Measurements from ENCODE around the gene PYDC1.
"Not testable (repeated sequence)": the region's sequence is repeated elsewhere in the genome, so short reads cannot be mapped to it uniquely, and the experiment has no call there.

Gene PYDC1

DNA sequence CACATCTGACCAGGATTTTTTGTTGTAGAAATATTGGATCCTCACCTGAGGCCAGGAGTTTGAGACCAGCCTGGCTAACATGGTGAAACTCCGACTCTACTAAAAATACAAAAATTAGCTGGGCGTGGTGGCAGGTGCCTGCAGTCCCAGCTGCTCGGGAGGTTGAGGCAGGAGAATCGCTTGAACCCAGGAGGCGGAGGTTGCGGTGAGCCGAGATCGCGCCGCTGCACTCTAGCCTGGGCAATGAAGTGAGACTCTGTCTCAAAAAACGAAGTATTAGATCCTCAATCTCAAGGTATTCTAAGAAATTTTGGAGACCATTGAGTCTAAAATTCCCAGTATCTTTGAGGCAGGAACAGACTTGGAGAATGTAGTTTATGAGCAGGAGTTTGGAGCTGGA, 21.1 kb downstream of the PYDC1 start:
- not testable (repeated sequence) for FAIRE-seq

DNA sequence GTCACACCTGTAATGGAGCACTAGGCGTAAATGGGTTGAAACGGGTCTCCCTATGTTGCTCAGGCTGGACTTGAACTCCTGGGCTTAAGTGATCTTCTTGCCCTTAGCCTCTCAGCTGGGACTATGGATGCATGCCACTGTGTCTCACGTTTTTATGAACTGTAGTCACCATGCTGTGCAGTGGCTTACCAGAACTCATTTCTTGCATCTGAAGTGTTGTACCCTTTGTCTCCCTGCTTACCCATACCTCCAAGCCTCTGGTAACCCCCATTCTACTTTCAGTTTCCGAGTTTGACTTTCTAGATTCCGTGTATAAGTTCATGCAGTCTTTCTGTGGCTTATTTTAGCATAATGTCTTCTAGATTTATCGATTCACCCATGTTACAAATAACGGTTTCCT, 22.0 kb downstream of the PYDC1 start:
- FAIRE-seq = no peak

DNA sequence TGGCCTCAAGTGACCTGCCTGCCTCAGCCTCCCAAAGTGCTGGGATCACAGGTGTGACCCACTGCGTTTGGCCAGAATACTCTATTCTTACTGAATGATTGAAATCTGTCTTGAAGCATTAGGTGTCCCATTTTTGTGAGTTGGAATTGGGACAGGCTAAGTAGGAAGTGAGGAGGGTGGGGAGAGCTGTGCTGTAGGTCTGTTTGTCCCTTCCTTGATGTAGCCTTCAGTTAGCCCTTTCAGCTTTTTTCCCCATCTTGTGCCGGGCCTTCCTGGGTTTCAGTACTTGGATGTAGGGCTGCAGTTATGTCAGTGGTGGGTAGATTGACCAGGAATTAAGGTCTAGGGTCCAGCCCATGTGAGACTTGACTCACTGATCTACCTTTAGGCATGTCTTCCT, 23.1 kb downstream of the PYDC1 start:
- FAIRE-seq = no peak

DNA sequence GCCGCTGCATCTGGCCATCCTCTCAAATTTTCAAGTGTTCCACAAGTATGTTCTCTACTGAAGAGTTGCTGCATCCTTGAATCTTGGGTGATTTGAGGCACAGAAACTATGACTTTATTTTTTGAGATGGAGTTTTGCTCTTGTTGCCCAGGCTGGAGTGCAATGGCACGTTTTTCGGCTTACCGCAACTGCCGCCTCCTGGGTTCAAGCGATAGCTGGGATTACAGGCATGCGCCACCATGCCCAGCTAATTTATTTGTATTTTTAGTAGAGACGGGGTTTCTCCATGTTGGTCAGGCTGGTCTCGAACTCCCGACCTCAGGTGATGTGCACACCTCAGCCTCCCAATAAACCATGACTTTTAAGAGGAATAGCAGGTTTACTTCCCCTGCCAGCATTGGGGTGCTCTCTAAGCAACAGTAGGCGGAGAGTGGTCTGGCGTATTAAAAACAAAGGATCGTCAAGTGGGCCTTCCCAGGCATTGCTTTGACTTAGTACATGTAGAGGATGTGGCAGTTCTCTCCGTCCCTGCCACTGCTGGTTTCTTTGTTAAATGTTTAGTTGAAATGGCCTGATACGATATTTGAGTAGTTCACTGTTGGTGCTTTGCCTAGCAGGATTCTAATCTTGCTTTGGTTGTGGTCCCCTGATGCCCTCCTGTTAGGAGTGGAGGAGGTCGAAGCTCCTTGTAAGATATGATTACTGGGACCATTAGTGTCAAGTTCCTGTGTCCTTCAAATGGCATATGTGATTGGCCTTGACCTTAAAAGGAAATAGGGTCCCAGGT, 23.9 kb downstream of the PYDC1 start:
- FAIRE-seq = no peak

DNA sequence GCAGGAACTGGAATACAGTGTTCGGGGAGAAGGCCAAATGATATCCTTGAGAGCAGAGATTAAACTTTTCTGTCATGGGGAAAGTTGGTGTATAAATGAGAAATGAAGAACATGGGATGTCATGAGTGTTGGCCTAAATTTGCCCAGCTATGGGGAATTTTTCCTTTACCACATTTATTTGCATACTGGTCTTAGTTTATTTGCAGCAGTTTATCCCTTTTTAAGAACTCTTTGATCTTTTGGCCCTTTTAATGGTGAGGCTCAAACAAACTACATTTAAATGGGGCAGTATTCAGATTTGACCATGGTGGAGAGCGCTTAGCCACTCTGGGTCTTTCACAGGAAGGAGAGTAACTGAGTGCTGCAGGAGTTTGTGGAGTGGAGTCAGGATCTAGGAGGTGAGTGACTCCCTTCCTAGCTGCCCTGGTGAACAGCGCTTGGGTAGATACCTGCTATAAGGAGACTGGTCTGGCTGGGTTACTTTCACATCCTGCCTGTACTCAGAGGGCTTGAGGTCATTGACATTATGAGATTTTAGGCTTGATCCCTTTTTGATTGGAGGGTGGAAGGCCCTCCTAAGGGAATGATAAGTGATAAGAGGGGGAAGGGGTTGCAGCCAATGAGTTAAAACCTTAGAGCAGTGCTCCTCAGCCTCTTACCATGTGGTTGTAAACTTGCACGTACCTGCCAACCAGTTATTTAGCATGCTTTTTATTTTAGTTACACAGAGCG, 25.1 kb downstream of the PYDC1 start:
- no peak for FAIRE-seq

DNA sequence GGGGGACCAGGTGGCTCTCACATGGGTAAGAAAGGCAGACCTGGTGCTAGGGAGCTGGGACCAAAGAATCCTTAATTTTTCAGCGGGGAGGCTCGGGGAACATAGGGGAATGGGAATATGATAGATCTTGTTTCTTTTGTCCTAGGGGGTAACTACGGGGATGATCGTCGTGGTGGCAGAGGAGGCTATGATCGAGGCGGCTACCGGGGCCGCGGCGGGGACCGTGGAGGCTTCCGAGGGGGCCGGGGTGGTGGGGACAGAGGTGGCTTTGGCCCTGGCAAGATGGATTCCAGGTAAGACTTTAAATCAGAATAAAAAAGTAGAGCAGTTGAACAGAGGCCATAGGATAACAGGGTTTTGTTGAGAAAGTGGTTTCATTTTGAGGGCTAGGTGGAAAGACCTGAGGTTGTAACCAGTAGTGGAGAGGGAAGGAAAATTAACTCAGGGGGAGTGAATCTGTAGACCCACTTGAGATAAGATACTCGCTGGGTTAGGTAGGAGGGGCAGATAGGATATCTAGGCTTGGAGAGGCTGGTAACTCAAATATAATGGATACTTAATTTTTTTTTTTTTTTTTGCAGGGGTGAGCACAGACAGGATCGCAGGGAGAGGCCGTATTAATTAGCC, 26.0 kb downstream of the PYDC1 start:
- no peak for FAIRE-seq

DNA sequence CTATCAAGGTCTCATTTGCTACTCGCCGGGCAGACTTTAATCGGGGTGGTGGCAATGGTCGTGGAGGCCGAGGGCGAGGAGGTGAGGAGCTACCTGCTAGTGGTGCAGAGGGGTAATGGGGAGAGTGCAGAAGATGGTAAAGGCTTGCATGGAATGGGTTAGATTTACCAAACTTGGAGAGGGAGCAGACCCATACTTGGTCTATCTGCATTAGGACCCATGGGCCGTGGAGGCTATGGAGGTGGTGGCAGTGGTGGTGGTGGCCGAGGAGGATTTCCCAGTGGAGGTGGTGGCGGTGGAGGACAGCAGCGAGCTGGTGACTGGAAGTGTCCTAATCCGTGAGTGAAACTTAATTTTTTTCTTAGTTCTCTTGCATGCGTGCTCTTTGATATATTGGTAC, 26.9 kb downstream of the PYDC1 start:
- no peak for FAIRE-seq

DNA sequence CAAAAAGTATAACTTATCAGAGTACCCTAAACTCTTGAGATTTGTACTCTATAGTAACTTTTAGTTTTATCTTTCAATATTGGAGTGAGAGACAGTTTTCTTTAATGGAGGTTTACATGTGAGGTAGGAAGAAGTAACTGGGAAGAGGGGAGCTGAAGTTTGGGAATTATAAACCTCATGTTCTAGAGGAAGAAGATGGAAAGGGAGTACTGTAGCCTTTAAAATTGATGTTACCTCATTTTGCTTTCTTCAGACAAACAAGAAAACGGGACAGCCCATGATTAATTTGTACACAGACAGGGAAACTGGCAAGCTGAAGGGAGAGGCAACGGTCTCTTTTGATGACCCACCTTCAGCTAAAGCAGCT, 27.5 kb downstream of the PYDC1 start:
- FAIRE-seq = no peak

DNA sequence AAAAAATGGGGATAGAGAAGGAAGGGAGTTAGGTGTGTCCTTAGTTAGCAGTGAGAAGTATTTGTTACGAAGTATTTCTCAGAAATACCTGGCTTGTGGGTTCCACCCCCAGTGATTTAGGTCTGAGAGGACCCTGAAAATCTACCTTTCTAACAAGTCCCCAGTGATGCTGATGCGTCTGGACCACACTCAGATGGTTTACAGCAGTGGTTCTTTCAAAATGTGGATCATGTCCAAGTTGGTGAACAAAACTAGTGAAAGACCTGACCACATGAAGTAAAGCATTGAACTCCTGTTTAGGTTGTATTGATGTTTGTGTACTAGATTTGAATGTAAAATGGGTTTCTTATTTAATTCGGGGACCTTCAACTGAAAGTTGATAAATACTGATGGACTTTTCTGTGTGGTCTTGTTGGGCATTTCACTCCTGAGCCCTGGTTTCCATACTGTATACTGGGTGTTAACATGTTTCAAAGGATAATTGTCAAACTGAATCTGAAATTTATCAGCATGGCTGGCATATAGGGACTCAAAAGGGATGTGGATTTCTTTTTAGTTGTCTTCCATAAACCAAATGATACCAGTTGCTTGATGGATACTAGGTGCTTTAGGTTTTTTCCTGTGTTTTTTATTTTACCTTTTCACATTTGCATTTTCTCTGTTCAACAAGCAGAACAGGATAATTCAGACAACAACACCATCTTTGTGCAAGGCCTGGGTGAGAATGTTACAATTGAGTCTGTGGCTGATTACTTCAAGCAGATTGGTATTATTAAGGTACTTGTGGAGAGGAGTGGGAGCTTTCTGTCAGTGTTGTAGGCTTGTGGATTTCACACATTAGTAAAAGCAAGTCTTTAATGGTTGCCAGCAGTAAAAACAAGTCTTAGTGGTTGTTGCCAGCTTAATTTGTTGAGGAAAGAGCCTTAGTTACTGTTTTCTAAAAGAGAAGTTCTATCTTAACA, 28.2 kb downstream of the PYDC1 start:
- no peak for FAIRE-seq

DNA sequence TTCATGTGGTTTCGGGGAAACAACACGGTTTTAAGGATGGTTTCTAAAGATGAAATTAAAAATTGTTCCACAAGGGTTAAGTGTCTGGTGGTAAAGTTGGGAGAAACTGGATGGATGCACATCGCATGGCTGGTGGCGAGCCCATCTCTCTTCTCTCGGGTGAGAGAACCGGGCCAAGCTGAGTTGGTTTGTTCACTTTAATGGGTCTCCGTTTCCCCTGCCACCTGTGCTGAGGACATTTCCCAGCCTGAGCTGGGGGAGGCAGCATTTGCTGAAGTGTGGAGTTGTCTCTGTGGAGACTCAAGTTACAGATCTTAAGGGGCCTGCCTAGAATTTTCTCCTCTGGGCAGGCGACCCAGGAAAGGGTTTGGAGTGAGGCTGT, 29.1 kb downstream of the PYDC1 start:
- no peak for FAIRE-seq

DNA sequence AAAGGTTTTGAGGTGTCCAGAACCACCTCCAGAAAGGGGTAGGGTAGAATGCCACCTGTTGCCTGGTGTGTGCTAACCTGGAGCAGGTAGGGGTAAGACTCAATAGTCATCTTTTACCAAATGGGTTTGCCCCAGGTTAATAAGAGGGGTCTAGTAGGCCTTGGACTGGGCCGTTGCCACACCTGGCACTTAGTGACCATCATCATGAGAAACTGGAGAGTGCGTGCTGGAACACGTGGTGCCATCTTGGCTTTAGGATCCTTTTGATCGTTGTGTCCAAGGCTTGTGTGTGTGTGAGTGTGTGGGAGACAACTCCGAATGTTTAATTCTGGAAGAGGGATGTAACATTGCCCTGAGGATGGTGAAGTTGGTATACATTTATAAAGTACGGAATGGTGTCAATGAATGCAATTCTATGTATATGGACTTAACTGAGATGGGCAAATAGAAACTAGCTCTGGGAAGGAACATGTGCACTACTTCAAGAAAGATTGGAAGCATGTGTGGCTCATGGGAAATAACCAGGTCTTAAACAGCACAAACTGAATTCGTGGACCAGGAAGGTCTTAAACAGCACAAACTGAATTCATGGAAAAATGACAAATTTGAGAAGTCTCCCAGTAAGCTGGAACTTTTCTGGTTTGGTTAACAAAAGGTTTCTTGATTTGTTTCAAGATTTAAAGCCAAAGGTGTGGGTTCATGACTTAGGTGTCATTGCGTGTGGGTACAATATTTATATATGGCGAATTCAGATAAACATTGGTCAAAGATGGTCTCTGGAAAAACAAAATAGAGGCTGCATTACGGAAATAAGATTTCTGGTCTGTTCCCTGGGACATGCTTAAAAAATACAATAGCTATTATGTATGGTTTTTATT, 29.8 kb downstream of the PYDC1 start:
- FAIRE-seq = no peak

DNA sequence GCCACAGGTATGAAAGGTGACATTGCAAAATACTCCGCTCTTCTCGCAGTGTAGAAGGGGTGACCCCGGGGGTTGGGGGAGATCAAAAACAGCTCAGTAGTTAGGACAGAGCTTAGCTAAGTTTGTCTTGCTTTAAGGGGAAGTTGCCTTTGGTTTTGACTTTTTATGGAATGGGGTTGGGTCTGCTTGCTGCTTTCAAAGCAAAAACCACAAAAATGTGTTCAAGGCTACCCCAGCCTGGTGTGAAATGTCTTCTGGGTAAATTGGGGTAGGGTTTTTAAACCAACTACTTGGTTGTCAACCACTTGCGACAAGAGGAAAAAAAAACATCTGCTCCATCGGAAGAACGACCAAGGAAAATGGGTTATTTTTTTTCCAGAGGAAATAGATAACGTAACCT, 30.8 kb downstream of the PYDC1 start:
- FAIRE-seq = no peak

DNA sequence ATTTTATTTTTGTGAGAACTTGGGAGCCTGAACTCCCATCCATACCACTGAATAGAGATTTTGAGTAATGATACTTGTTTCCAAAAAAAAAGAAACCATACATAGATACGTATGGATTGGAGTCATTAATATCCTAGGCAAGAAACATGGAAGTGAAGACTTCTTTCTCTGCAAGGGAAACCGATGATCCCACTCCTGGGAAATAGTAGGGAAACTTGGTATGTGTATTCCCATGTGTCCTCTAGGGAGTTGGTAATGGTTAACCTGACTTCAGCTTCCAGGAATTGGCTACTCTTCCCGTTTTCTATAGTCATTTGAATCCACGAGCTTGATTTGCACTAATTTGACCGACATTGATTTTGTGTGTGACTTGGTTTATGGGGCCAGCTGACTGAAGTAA, 31.6 kb downstream of the PYDC1 start:
- FAIRE-seq = no peak

DNA sequence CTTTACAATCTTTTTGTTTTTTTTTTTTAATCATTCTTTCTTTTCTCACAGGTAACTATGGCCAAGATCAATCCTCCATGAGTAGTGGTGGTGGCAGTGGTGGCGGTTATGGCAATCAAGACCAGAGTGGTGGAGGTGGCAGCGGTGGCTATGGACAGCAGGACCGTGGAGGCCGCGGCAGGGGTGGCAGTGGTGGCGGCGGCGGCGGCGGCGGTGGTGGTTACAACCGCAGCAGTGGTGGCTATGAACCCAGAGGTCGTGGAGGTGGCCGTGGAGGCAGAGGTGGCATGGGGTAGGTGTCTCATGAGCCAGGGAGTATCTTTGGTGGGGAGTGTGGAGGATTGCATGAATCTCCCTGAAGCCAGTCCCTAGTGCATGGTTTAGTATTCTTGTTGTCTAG, 32.0 kb downstream of the PYDC1 start:
- FAIRE-seq = no peak

DNA sequence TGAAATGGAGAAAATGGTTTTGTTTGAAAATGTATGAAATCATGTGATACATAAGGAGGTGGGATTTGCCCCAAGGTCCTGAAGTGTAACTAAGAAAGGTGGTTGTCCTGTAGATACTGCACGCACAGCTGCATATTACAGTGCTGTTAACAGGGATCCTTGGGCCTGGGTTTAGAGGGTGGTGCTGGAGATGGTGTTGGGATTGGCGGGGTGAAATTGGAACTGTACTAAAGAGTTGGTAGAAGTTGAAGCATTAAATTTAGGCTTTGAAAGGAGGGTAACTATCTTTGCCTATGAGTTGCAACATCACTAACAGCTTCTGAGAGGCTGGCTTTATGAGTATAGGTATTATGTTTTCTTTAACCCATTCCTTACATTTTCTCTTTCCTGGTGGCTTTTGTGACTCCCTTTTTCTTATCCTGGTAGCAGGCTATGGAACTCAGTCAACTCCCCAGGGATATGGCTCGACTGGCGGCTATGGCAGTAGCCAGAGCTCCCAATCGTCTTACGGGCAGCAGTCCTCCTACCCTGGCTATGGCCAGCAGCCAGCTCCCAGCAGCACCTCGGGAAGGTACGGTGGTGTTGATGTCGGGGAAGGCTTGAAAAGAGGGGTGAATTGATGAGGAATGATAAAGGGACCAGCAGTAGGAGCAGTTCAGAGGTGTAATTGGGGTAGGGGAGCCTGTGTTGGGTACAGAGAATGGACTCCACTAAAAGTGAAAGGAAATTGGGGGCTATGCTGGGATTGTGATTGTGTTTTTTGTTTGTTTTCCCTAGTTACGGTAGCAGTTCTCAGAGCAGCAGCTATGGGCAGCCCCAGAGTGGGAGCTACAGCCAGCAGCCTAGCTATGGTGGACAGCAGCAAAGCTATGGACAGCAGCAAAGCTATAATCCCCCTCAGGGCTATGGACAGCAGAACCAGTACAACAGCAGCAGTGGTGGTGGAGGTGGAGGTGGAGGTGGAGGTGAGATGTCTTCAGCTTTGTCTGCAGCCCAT, 33.2 kb downstream of the PYDC1 start:
- no peak for FAIRE-seq

DNA sequence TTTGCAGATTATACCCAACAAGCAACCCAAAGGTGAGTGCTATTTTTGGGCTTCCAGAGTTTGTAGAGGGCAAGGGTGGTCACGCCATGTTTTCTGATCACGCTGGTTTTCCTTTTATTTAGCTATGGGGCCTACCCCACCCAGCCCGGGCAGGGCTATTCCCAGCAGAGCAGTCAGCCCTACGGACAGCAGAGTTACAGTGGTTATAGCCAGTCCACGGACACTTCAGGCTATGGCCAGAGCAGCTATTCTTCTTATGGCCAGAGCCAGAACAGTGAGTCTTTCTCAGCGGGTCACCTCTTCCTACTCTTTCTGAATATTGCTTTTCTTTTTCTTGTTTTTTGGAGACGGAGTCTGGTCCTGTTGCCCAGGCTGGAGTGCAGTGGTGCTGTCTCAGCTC, 34.5 kb downstream of the PYDC1 start:
- FAIRE-seq = no peak

DNA sequence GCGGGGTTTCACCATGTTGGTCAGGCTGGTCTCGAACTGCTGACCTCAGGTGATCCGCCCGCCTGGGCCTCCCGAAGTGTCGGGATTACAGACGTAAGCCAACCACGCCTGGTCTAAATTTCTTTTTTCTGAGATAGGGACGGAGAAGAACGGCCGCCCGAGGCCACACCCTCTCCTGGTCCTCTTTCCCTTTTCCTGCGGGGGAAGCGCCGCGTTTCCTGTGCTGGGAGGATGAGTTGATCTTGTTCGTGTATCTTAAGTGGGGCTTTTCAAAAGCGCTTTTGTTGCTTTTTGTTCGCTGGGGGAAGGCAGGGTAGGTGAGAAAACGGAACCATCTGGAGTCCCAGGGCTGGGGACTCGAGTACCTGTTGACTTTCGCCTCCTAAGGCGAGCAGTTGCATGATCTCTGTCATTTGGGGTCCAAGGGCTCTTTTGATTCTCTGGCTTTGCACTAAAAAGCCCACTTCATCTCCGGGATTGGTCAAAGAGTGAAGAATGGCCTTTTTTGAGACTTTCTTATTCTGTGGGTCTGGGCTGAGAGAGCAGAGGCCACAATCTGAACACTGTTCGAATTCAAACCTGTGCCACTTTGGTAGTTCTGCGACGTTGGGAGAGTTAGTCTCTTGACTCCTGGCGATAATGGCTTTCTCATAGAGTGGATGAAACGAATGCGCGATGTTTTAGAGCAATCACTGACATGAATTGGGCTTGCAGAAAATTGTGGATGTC, 35.7 kb downstream of the PYDC1 start:
- FAIRE-seq = no peak

DNA sequence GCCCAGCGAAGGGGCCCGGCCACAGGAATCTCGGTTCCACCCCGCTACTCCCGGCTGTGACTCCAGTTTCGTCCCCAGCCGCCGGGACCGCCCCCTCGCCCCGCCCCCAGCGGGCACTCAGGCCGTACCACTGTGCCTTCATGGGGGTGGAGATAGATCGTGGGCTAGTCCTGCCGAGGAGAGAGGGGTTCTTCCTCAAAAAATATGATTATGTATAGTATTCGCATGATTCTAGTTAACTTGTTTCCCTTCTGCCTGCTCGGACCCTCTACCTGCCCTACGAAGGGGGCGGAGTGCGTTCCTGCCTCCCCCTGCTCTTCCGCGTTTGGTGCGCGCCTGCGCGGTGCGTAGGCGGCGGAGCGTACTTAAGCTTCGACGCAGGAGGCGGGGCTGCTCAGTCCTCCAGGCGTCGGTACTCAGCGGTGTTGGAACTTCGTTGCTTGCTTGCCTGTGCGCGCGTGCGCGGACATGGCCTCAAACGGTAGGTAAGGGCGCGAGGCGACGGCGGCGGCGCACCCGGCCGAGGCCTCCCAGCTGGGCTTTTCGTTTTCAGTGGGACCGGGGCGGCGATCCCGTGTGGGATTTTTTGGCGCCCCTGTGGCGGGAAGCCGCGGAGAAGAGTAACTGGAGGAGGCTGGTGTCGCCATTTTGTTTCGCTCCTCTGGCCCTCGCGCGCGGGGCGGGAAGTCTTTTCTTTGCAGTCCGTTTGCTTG, 37.0 kb downstream of the PYDC1 start, which contains the start of gene FUS:
Gene FUS, plus strand, starts transcription at position 393 of the 713 bp plus-strand sequence. Its CDS starts 76 bp downstream, at position 469.
- no peak for FAIRE-seq

DNA sequence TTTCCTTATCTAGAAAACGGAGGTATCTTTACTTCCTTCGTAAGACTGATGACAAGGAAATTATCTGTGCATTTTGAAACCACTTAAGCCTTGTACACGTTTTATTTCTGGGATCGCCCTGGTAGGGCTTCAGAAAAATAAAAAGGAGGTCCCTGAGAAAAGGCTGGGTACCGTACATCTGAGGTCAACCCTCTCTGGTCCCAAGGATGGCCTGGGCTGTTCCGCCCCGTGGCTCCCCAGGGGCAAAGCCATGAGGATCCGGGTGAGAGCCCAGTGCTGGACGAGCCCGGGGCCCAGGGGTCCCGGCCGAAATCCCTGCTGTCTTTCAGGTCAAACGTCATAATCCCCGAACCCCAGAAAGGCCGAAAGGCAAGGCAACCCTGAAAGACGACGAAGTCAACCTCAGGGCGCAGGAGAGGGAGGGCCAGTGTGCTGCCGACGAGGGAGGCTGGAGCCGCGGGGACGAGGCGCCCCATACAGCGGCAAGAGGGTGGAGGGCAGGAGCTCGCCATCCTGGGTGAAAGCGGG, 37.7 kb downstream of the PYDC1 start:
- no peak for FAIRE-seq
